K562 (cell line): ENCODE measurements around the gene TLK2. TPM values are rescaled to one million over a fixed set of nuclear protein-coding genes. Genes with fewer than 3 reads are reported as not detected.
"Not testable (repeated sequence)": the region's sequence is repeated elsewhere in the genome, so short reads cannot be mapped to it uniquely, and the experiment has no call there.

Experiments
- ATAC-seq: fragments of 200-7000 bp; cut with Tn5 transposase; 3 replicates; pipeline ENCODE4 v1.9.1; 2020; ENCODE audit warnings: moderate library complexity
- BruUV-seq: library from RNA; stranded (reverse); fragments of 400-500 nt; replicated peaks from 2 replicates; lab custom pipeline; 2021; lab: Mats Ljungman, UMichigan
- CTCF ChIA-PET: fragments of 300-600 bp; formaldehyde crosslinking; extraction: SDS; loops from one replicate; lab custom pipeline; 2021; ENCODE audit warnings: low intra/inter-chr PET ratio; lab: Yijun Ruan, JAX
- POLR2A ChIA-PET: fragments of 300-600, 350-650 bp; sonication (Branson Sonifier 250); formaldehyde crosslinking; extraction: SDS; loops from one replicate; lab custom pipeline; 2021; ENCODE audit warnings: antibody characterized with exemption, inconsistent platforms; lab: Yijun Ruan, JAX
- DNase-seq, 4 experiments: peaks; one replicate each; pipeline versions ENCODE4 v3.0.0 to v3.0.0-alpha.2; 2011 to 2018; ENCODE audit warnings: low spot score in 3 of 4, mixed read lengths in 3 of 4; ENCODE audit errors: extremely low read depth in 1 of 4
- FAIRE-seq: peaks from 2 replicates; lab custom pipeline; 2011; peaks lifted over from hg19 to GRCh38; lab: Jason Lieb, UNC
- H2AFZ ChIP-seq: 2 replicates; pipeline ENCODE4 v1.6.0; 2011; ENCODE audit warnings: low read depth, low read length, control low read depth, inconsistent platforms
- H3K27ac ChIP-seq: fragments of 200-600 bp; 3 replicates; pipeline ENCODE4 v1.8.0; 2011; ENCODE audit warnings: low read depth, mild to moderate bottlenecking, control low read depth, inconsistent platforms, low read length, moderate library complexity, mixed read lengths; ENCODE audit errors: extremely low read depth
- H3K27me3 ChIP-seq, 2 experiments: fragments of 300-600 bp in 1 of 2; 2 replicates in 1 of 2; 3 replicates in 1 of 2; pipeline versions ENCODE4 v1.6.0 to v1.8.0; 2011; ENCODE audit warnings: inconsistent platforms in 2 of 2, low read length in 2 of 2, mild to moderate bottlenecking in 1 of 2, mixed read lengths in 1 of 2, moderate library complexity in 1 of 2; ENCODE audit not compliant: control insufficient read depth in 2 of 2, insufficient read depth in 2 of 2
- H3K36me3 ChIP-seq: fragments of 300-600 bp; 3 replicates; pipeline ENCODE4 v1.8.0; 2011; ENCODE audit warnings: mild to moderate bottlenecking, low read length, inconsistent platforms; ENCODE audit not compliant: control insufficient read depth, insufficient read depth
- H3K4me1 ChIP-seq, 2 experiments: fragments of 200-600 bp in 1 of 2; replicated peaks in 1 of 2; 2 replicates in 1 of 2; 3 replicates in 1 of 2; pipeline versions ENCODE4 v1.5.1 to v1.8.0; 2011; ENCODE audit warnings: inconsistent platforms in 2 of 2, low read length in 2 of 2, mild to moderate bottlenecking in 1 of 2, mixed read lengths in 1 of 2, moderate library complexity in 1 of 2; ENCODE audit not compliant: control insufficient read depth in 2 of 2, insufficient read depth in 2 of 2
- H3K4me2 ChIP-seq: 2 replicates; pipeline ENCODE4 v1.6.1; 2011; ENCODE audit warnings: low read length, control low read depth, inconsistent platforms, mixed read lengths; ENCODE audit not compliant: insufficient read depth
- H3K4me3 ChIP-seq: fragments of 200-600 bp; sonication (generic), shearing (Covaris generic); 2 replicates; pipeline ENCODE4 v1.5.1; 2016; ENCODE audit warnings: control low read depth, inconsistent platforms
- H3K79me2 ChIP-seq: fragments of 200-600 bp; 3 replicates; pipeline ENCODE4 v1.8.0; 2011; ENCODE audit warnings: low read length, inconsistent platforms; ENCODE audit not compliant: control insufficient read depth, insufficient read depth
- H3K9ac ChIP-seq, 2 experiments: 2 replicates each; pipeline versions ENCODE4 v1.6.0 to v1.6.1; 2011; ENCODE audit warnings: low read depth in 2 of 2, low read length in 2 of 2, control low read depth in 1 of 2, inconsistent platforms in 1 of 2, mild to moderate bottlenecking in 1 of 2, mixed read lengths in 1 of 2; ENCODE audit not compliant: insufficient read depth in 1 of 2
- H3K9me1 ChIP-seq: one replicate; pipeline ENCODE4 v1.6.0; 2011; ENCODE audit warnings: inconsistent platforms, mild to moderate bottlenecking, low read length, moderate library complexity; ENCODE audit not compliant: control insufficient read depth, insufficient read depth
- H3K9me3 ChIP-seq: replicated peaks from 2 replicates; pipeline ENCODE4 v1.5.1; 2011; ENCODE audit warnings: low read depth, low read length, inconsistent platforms; ENCODE audit not compliant: control insufficient read depth, insufficient read depth
- H4K20me1 ChIP-seq: replicated peaks from 2 replicates; pipeline ENCODE4 v1.6.1; 2011; ENCODE audit warnings: low read length, inconsistent platforms, mixed read lengths; ENCODE audit not compliant: control insufficient read depth, insufficient read depth
- WGBS: fragments of 100-300 bp; shearing (Covaris generic); methylation state at CpG from one replicate; pipeline ENCODE4 v1.1.6; 2016; ENCODE audit warnings: low coverage, mixed read lengths; ENCODE audit not compliant: insufficient coverage; ENCODE audit errors: missing lambda C conversion rate; 5-methylcytosine and 5-hydroxymethylcytosine counted together
- in situ Hi-C: fragments of 300-500 bp; cut with MboI; formaldehyde crosslinking; loops from 4 replicates; pipeline ENCODE4 v1.15.0; 2018; ENCODE audit warnings: inconsistent platforms, mixed read lengths
- intact Hi-C: fragments of 100-400 bp; cut with micrococcal nuclease; formaldehyde crosslinking; loops from 2 replicates; pipeline ENCODE4 v1.14.2; 2022
- polyA plus RNA-seq, 8 experiments: library from polyadenylated mRNA; depleted of rRNA in 4 of 8; stranded (reverse) in 5 of 8; unstranded in 3 of 8; fragments of >200 nt; fragmentation: Nextera tagmentation in 2 of 8; fragmentation: Illumina TruSeq in 1 of 8; extraction: Ambion mirVana in 2 of 8; extraction: Trizol in 1 of 8; gene quantifications; 2 replicates each; pipeline versions ENCODE4 v1.2.1 to v1.2.3, GENCODE V29; 2011 to 2014; ENCODE audit warnings: inconsistent platforms in 1 of 8, missing spikeins in 1 of 8
- total RNA-seq, 7 experiments: library from RNA; depleted of rRNA in 6 of 7; stranded (reverse); fragments of >200 nt in 6 of 7; fragmentation: Illumina TruSeq in 2 of 7; extraction: Trizol in 2 of 7; gene quantifications; 2 replicates each; pipeline versions ENCODE4 v1.2.1 to v1.2.3, GENCODE V29; 2011 to 2021; ENCODE audit warnings: low replicate concordance in 1 of 7

Gene TLK2
- total and polyA plus RNA-seq, 9 of the 15 experiments (the other 6 are each of a cell fraction or from before 2014, with no cell fraction given) = 10.1 to 51.9 (median 32.4) TPM

- FAIRE-seq, in situ Hi-C loops, POLR2A ChIA-PET: not testable (repeated sequence)
These were observed 32.8 kb upstream of the TLK2 start for GRCh38 chr17:62445791-62446190.

DNA sequence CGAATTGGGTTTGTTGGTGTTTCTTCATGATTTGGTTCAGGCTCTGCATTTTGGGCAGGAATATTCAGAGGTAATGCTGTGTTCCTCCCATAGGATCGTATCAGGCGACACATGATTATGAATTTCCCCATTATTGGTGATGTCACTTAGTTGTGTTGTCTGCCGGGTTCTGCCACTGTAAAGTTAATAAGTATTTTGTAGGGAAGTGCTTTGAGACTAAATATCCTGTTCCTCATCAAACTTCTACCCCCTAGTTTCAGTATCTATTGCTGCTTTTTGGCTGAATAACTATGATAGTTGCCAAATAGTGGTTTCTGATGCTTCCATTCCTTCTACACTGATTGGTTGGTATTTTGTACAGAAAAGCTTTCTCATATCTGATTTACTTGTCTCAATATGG is 26.4 kb upstream of the TLK2 start:
- H3K9me1 ChIP-seq, FAIRE-seq, BruUV-seq, H3K79me2 ChIP-seq, POLR2A ChIA-PET, H3K4me3 ChIP-seq, intact Hi-C loops, H4K20me1 ChIP-seq, H3K27me3 ChIP-seq, in situ Hi-C loops, H3K9me3 ChIP-seq, H3K4me2 ChIP-seq, DNase-seq, H3K9ac ChIP-seq, CTCF ChIA-PET, ATAC-seq, H3K4me1 ChIP-seq, H2AFZ ChIP-seq, H3K27ac ChIP-seq: not testable (repeated sequence)
- WGBS = 41% methylated on average over 4 of the region's 4 CpGs
- peaks cover 18% of the 10 kb centered on the region; the same call in 1 of the 3 replicates for H3K36me3 ChIP-seq

More at GRCh38 chr17:62445791-62446190, 32.8 kb upstream of the TLK2 start:
- H4K20me1 ChIP-seq, H3K9ac ChIP-seq, H2AFZ ChIP-seq, H3K27ac ChIP-seq, H3K27me3 ChIP-seq, CTCF ChIA-PET, H3K4me2 ChIP-seq, H3K4me3 ChIP-seq, H3K9me1 ChIP-seq, intact Hi-C loops, H3K9me3 ChIP-seq, ATAC-seq, DNase-seq, H3K79me2 ChIP-seq, BruUV-seq, H3K4me1 ChIP-seq: not testable (repeated sequence)
- 61% methylated on average over 4 of the region's 4 CpGs for WGBS
- H3K36me3 ChIP-seq = peaks cover 69% of the 10 kb centered on the region; the same call in 2 of the 3 replicates

DNA sequence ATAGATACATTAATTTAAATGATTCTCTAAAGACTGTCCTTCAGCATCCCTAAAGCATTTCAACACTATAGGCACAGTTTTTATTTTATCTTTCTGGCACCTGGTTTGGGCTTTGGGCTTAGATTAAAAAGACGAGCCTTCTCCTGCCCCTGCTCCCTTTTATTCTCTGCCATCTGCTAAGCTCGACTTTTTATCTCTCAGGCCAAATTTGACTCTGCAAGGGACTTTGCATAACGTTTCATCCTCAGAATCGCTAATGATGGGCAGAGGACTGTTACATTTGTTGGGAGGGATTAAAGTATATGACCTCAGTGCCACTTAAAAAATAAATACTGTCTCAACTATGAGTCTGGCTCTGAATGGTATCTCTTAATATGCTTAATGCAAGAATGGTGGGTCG is 25.6 kb upstream of the TLK2 start:
- intact Hi-C loops, H3K27ac ChIP-seq, H2AFZ ChIP-seq, CTCF ChIA-PET, H4K20me1 ChIP-seq, BruUV-seq, H3K9ac ChIP-seq, H3K9me3 ChIP-seq, H3K4me3 ChIP-seq, ATAC-seq, DNase-seq, H3K36me3 ChIP-seq, H3K79me2 ChIP-seq, FAIRE-seq, in situ Hi-C loops, H3K4me2 ChIP-seq, H3K27me3 ChIP-seq, POLR2A ChIA-PET, H3K9me1 ChIP-seq, H3K4me1 ChIP-seq: not testable (repeated sequence)
- 24% methylated on average over 4 of the region's 5 CpGs for WGBS

GRCh38 chr17:62453656-62454055 is 25.0 kb upstream of the TLK2 start:
- H3K4me1 ChIP-seq, H2AFZ ChIP-seq, H3K27ac ChIP-seq, ATAC-seq, H3K27me3 ChIP-seq, DNase-seq, H3K79me2 ChIP-seq, H3K9ac ChIP-seq, CTCF ChIA-PET, POLR2A ChIA-PET, H3K9me3 ChIP-seq, H3K36me3 ChIP-seq, FAIRE-seq, in situ Hi-C loops, H3K4me3 ChIP-seq, H3K9me1 ChIP-seq, H4K20me1 ChIP-seq, H3K4me2 ChIP-seq, BruUV-seq, intact Hi-C loops: not testable (repeated sequence)
- 60% methylated on average over 3 of the region's 4 CpGs for WGBS
